Astrocyte of the spinal cord (primary cell): ENCODE results near the gene SORCS2.

Source experiments
- DNase-seq: peaks from one replicate; pipeline ENCODE4 v3.0.0; 2011; ENCODE audit warnings: low read depth, low spot score
- H3K4me3 ChIP-seq: 2 replicates; pipeline ENCODE4 v1.5.1; 2011; ENCODE audit warnings: low read depth, mild to moderate bottlenecking, low read length, moderate library complexity
- in situ Hi-C: cut with HindIII; loops from 2 replicates; pipeline ENCODE4 v1.10.0; 2017; ENCODE audit warnings: low sequenced_read_pairs
- TF ChIP-seq, protein P1 (sequence below): IDR thresholded peaks from 2 replicates; pipeline ENCODE4 v1.5.1; 2012; ENCODE audit warnings: low read depth, mild to moderate bottlenecking, low read length, inconsistent platforms

The SORCS2 gene

GRCh38 chr4:7155590-7156071 is 36.7 kb upstream of the SORCS2 start:
- H3K4me3 ChIP-seq: no peak overlapping the region
- in situ Hi-C loops: no loop called here
- TF ChIP-seq, protein P1, sequence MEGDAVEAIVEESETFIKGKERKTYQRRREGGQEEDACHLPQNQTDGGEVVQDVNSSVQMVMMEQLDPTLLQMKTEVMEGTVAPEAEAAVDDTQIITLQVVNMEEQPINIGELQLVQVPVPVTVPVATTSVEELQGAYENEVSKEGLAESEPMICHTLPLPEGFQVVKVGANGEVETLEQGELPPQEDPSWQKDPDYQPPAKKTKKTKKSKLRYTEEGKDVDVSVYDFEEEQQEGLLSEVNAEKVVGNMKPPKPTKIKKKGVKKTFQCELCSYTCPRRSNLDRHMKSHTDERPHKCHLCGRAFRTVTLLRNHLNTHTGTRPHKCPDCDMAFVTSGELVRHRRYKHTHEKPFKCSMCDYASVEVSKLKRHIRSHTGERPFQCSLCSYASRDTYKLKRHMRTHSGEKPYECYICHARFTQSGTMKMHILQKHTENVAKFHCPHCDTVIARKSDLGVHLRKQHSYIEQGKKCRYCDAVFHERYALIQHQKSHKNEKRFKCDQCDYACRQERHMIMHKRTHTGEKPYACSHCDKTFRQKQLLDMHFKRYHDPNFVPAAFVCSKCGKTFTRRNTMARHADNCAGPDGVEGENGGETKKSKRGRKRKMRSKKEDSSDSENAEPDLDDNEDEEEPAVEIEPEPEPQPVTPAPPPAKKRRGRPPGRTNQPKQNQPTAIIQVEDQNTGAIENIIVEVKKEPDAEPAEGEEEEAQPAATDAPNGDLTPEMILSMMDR: no peak
- DNase-seq: no peak

- in situ Hi-C loops: no loop called here
- TF ChIP-seq, protein P1: no peak
- H3K4me3 ChIP-seq: no peak overlapping the region
- DNase-seq: no peak
Measured at GRCh38 chr4:7156328-7156727, 36.0 kb upstream of the SORCS2 start.

- no peak overlapping the region for H3K4me3 ChIP-seq
- in situ Hi-C loops: no loop called here
- TF ChIP-seq, protein P1: peak; percentile 79
- DNase-seq: no peak
Measured at GRCh38 chr4:7156761-7157488, 35.4 kb upstream of the SORCS2 start.

DNA sequence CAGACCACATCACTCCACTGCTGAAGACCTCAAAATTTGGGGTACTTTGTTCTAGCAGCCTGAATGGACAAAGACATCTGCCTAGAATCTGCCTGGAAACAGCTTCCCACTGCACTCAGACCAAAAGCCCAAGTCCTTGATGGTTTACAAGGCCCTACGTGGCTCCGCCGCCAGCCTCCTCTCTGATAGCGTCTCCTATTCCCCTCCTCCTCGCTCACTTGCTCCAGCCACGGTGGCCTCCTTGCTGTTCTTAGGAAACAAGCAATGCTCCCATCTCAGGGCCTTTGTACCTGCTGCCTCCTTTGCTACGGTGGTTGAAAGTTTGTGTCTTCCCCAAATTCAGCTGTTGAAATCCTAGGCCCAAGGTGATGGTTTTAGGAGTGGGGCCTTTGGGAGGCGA is 34.7 kb upstream of the SORCS2 start:
- no peak overlapping the region for H3K4me3 ChIP-seq
- DNase-seq: no peak
- TF ChIP-seq, protein P1: no peak
- in situ Hi-C loops: no loop called here

DNA sequence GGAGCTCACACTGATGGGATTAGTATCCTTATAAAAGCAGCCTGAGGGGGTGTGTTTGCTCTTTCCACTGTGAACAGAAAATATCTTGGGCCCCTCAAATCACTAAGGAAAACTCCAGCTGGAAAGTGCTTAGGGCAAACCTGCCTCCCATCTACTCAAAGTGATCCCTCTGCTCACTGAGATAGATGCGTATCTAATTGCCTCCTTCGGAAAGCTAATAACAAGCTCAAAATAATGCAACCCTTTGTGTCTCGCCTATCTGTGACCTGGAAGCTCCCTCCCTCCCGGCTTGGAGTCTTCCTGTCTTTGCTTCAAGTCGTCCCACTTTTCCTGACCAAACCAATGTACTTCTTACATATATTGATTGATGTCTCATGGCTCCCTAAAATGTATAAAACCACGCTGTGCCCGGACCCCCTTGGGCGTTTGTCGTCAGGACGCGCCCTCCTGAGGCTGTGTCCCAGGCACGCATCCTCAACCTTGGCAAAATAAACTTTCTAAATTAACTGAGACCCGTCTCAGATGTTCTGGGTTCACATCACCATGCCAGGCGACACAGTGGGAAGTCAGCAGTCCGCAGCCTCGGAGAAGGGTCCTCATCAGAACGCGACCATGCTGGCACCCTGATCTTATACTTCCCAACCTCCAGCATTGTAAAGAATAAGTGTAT is 34.1 kb upstream of the SORCS2 start:
- no peak for DNase-seq
- no peak overlapping the region for H3K4me3 ChIP-seq
- TF ChIP-seq, protein P1: no peak
- in situ Hi-C loops: no loop called here

- H3K4me3 ChIP-seq: no peak overlapping the region
- no peak for DNase-seq
- in situ Hi-C loops: no loop called here
- TF ChIP-seq, protein P1: no peak
Measured at GRCh38 chr4:7158991-7159390, 33.3 kb upstream of the SORCS2 start.
